Central memory CD8-positive, alpha-beta T cell (primary cell): ENCODE measurements around the gene EPG5.
A peak's percentile ranks its signal among the peaks of the same experiment; 100 is the strongest.

Experiments used
- ATAC-seq: fragments of 150-1000 bp; cut with Tn5 transposase; replicated peaks from 2 replicates; pipeline ENCODE4 v1.10.0; 2022; ENCODE audit warnings: mild to moderate bottlenecking, moderate FRiP score, moderate number of reproducible peaks; ENCODE audit not compliant: poor library complexity, severe bottlenecking; ENCODE audit errors: extremely low read depth
- DNase-seq, 2 donors: peaks; one replicate each; pipeline ENCODE4 v3.0.0; 2021; ENCODE audit warnings: low spot score in 2 of 2
- H3K27ac Mint-ChIP-seq: one replicate; pipeline ENCODE4 v1.8.0; 2022; ENCODE audit warnings: low read depth, mild to moderate bottlenecking, moderate library complexity, mixed read lengths
- H3K27me3 Mint-ChIP-seq: one replicate; pipeline ENCODE4 v1.8.0; 2022; ENCODE audit warnings: mixed read lengths
- H3K36me3 Mint-ChIP-seq: one replicate; pipeline ENCODE4 v1.8.0; 2022; ENCODE audit warnings: mild to moderate bottlenecking, moderate library complexity, mixed read lengths; ENCODE audit not compliant: insufficient read depth
- H3K4me1 Mint-ChIP-seq: one replicate; pipeline ENCODE4 v1.8.0; 2022; ENCODE audit warnings: mixed read lengths
- H3K4me3 Mint-ChIP-seq: one replicate; pipeline ENCODE4 v1.8.0; 2022; ENCODE audit warnings: mild to moderate bottlenecking, moderate library complexity, mixed read lengths
- H3K9me3 Mint-ChIP-seq: one replicate; pipeline ENCODE4 v1.8.0; 2022; ENCODE audit warnings: mixed read lengths

The EPG5 gene

DNA sequence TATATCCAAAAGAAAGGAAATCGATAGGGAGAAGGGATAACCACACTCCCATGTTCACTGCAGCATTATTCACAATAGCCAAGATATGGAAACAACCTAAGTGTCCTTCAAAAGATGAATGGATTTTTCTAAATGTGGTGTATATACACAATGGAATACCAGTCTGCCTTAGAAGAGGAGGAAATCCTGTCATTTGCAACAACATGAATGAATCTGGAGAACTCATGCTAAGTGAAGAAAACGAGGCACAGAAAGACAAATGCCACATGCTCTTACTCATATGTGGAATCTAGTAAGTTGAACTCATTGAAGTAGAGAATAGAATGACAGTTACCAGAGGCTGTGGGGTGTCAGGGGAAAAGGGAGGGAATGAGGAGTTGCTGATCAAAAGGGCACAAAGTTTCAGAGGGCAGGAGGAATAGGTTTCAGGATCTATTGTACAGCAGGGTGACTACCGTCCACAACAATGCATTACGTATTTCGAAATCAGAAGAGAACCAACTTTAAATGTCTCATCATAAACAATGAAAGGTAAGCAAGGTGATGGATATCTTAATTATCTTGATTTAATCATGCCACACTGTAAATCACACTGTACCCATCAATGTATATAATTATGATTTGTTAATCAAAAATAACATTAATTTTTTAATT lies 95.6 kb downstream of the EPG5 start:
- no peak for DNase-seq
- no peaks in the 10 kb centered on the region for H3K9me3 Mint-ChIP-seq
- no peak overlapping the region for H3K4me3 Mint-ChIP-seq
- H3K27ac Mint-ChIP-seq: peak overlapping the region; percentile 11
- H3K27me3 Mint-ChIP-seq: no peaks in the 10 kb centered on the region
- H3K36me3 Mint-ChIP-seq: peaks cover 45% of the 10 kb centered on the region
- ATAC-seq: no peak
- H3K4me1 Mint-ChIP-seq: peaks cover 33% of the 10 kb centered on the region

DNA sequence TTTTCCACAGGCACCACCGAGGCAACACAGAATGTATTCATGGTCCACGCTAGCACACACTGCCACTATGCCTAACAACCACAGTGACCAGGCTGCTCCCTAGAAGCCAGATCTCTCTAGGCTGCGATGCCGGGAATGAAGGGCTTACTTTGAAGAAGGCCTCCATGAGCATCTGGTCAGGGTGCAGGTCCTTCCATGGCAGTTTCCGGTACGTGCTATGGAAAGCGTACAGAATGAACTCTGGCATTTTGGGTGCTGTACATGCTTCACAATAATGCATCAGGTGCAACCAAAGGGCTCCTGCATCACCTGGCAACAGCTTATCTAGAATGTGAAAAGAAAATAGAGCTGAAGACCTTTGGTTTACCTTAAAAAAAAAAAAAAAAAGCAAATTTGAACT lies 96.7 kb downstream of the EPG5 start:
- Mint-ChIP-seq H3K4me3 (no peak overlapping the region), H3K36me3 (peaks cover 51% of the 10 kb centered on the region), H3K9me3 (no peaks in the 10 kb centered on the region), H3K27me3 (no peaks in the 10 kb centered on the region), H3K27ac (no peak overlapping the region), H3K4me1 (peaks cover 30% of the 10 kb centered on the region)
- ATAC-seq: no peak
- no peak for DNase-seq

GRCh38 chr18:45865466-45865865 lies 101.7 kb downstream of the EPG5 start:
- Mint-ChIP-seq H3K4me3 (no peak overlapping the region), H3K9me3 (no peaks in the 10 kb centered on the region), H3K27me3 (no peaks in the 10 kb centered on the region), H3K4me1 (no peaks in the 10 kb centered on the region), H3K36me3 (peaks cover 58% of the 10 kb centered on the region), H3K27ac (no peak overlapping the region)
- ATAC-seq (no peak), DNase-seq (no peak)

DNA sequence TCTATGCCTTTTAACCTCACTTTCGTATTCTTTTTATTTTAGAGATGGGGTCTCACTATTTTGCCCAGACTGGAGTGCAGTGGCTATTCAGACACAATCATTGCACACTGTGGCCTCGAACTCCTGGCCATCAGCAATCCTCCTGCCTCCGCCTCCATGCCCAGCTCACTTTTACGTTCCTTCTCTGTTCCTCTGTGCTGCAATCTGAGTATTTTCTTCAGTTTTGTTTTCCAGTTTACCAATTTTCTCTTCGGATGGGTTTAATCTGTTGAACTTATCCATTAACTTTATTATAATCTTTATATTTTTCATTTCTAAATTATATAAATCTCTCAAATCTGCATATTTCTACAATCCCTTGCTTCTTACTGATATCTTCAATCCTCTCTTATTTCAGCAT lies 103.0 kb downstream of the EPG5 start:
- Mint-ChIP-seq H3K4me1 (no peaks in the 10 kb centered on the region), H3K27ac (peak overlapping the region; percentile 45), H3K27me3 (no peaks in the 10 kb centered on the region), H3K4me3 (no peak overlapping the region), H3K9me3 (no peaks in the 10 kb centered on the region), H3K36me3 (peaks cover 58% of the 10 kb centered on the region)
- DNase-seq (no peak), ATAC-seq (no peak)

GRCh38 chr18:45863469-45863868 lies 103.7 kb downstream of the EPG5 start:
- Mint-ChIP-seq H3K4me3 (no peak overlapping the region), H3K27ac (peak overlapping the region; percentile 45), H3K9me3 (no peaks in the 10 kb centered on the region), H3K27me3 (no peaks in the 10 kb centered on the region), H3K36me3 (peaks cover 61% of the 10 kb centered on the region), H3K4me1 (no peaks in the 10 kb centered on the region)
- DNase-seq: no peak
- ATAC-seq: no peak

DNA sequence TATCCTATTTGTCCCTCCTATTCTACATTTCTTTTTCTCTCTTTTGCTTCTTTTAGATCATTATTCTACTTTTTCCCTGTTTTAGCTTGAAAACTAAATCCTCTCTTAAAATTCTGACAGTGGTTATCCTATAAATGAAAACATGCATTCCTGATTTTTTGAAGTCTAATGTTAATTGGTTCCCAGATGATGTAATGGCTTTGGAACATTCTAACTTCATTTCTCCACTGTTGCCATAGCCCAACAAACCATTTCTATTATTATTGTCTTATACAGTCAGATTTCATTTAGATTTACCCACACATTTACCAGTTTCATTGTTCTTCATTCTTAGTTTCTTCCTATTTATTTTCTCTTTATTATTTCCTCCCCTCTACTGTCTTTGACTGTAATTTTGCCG lies 105.2 kb downstream of the EPG5 start:
- Mint-ChIP-seq H3K9me3 (no peaks in the 10 kb centered on the region), H3K4me1 (no peaks in the 10 kb centered on the region), H3K36me3 (peaks cover 63% of the 10 kb centered on the region), H3K4me3 (no peak overlapping the region), H3K27ac (no peak overlapping the region), H3K27me3 (no peaks in the 10 kb centered on the region)
- DNase-seq (no peak), ATAC-seq (no peak)

DNA sequence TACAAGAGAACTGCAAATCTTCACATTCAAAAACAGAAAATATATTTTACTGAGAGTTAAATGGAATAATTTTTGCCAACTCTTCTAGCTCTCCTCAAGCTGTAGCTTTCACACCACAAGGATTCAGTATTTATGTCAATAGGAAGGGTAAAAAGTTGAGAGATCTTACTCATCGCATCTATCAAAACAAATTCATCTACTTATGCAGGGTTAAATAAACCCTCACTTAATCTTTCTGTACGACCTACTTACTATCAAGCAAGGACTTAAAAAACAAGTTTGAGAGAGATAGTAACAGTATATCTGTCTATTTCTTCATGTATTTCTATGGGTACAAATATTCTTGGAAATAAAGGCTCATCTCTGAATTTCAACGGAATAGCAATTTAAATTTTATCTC lies 106.2 kb downstream of the EPG5 start:
- H3K4me3 Mint-ChIP-seq: no peak overlapping the region
- no peaks in the 10 kb centered on the region for H3K4me1 Mint-ChIP-seq
- no peak overlapping the region for H3K27ac Mint-ChIP-seq
- ATAC-seq (no peak), DNase-seq (no peak)
- peaks cover 61% of the 10 kb centered on the region for H3K36me3 Mint-ChIP-seq
- no peaks in the 10 kb centered on the region for H3K9me3 Mint-ChIP-seq
- no peaks in the 10 kb centered on the region for H3K27me3 Mint-ChIP-seq

DNA sequence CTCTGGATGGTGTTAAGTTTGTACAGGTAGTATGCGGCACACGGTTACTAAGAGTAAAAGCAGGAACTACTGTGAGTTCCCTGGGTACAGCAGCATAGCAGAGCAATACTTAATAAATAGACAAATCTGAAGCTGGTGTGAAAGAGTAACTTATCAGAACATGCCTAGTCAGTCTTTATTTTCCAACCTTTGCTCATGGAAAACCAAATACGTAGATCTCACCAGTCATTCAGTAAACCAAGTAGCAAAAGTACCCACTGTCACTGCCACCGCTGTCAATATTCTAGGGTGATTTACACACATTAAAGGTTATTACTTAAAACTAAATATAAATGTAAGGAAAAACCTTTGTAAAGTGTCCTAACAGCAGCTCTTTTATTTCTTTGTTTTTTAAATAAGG lies 106.6 kb downstream of the EPG5 start:
- no peaks in the 10 kb centered on the region for H3K9me3 Mint-ChIP-seq
- H3K27ac Mint-ChIP-seq: no peak overlapping the region
- DNase-seq: no peak
- H3K4me3 Mint-ChIP-seq: no peak overlapping the region
- ATAC-seq: no peak
- peaks cover 63% of the 10 kb centered on the region for H3K36me3 Mint-ChIP-seq
- H3K27me3 Mint-ChIP-seq: no peaks in the 10 kb centered on the region
- no peaks in the 10 kb centered on the region for H3K4me1 Mint-ChIP-seq

GRCh38 chr18:45859334-45859733 lies 107.8 kb downstream of the EPG5 start:
- Mint-ChIP-seq H3K4me3 (no peak overlapping the region), H3K4me1 (no peaks in the 10 kb centered on the region), H3K27me3 (no peaks in the 10 kb centered on the region), H3K27ac (no peak overlapping the region), H3K9me3 (no peaks in the 10 kb centered on the region), H3K36me3 (peaks cover 58% of the 10 kb centered on the region)
- ATAC-seq: no peak
- no peak for DNase-seq

- Mint-ChIP-seq H3K36me3 (peaks cover 54% of the 10 kb centered on the region), H3K4me3 (no peak overlapping the region), H3K27ac (no peak overlapping the region), H3K9me3 (no peaks in the 10 kb centered on the region), H3K4me1 (no peaks in the 10 kb centered on the region), H3K27me3 (no peaks in the 10 kb centered on the region)
- no peak for DNase-seq
- ATAC-seq: no peak
Measured at GRCh38 chr18:45856531-45856930, 110.6 kb downstream of the EPG5 start.

- no peaks in the 10 kb centered on the region for H3K4me1 Mint-ChIP-seq
- no peaks in the 10 kb centered on the region for H3K9me3 Mint-ChIP-seq
- no peak overlapping the region for H3K27ac Mint-ChIP-seq
- DNase-seq (no peak), ATAC-seq (no peak)
- peaks cover 44% of the 10 kb centered on the region for H3K36me3 Mint-ChIP-seq
- H3K27me3 Mint-ChIP-seq: no peaks in the 10 kb centered on the region
- no peak overlapping the region for H3K4me3 Mint-ChIP-seq
Measured at GRCh38 chr18:45854036-45854586, 113.0 kb downstream of the EPG5 start.

GRCh38 chr18:45852631-45853030 lies 114.5 kb downstream of the EPG5 start:
- Mint-ChIP-seq H3K27me3 (no peaks in the 10 kb centered on the region), H3K4me1 (no peaks in the 10 kb centered on the region), H3K36me3 (peaks cover 32% of the 10 kb centered on the region), H3K4me3 (no peak overlapping the region), H3K27ac (peak overlapping the region; percentile 7), H3K9me3 (no peaks in the 10 kb centered on the region)
- no peak for DNase-seq
- ATAC-seq: no peak

- no peaks in the 10 kb centered on the region for H3K27me3 Mint-ChIP-seq
- no peaks in the 10 kb centered on the region for H3K9me3 Mint-ChIP-seq
- no peak overlapping the region for H3K4me3 Mint-ChIP-seq
- DNase-seq (no peak), ATAC-seq (no peak)
- no peaks in the 10 kb centered on the region for H3K4me1 Mint-ChIP-seq
- peaks cover 26% of the 10 kb centered on the region for H3K36me3 Mint-ChIP-seq
- no peak overlapping the region for H3K27ac Mint-ChIP-seq
Measured at GRCh38 chr18:45851161-45851925, 115.8 kb downstream of the EPG5 start.
